DMS79 (cell line): ENCODE results near the gene NHSL2.

Experiments used
- DNase-seq: peaks from one replicate; lab custom pipeline; 2025; lab: John Stamatoyannopoulos, UW

The NHSL2 gene

GRCh38 chrX:72181178-72182125 is 270.8 kb downstream of the NHSL2 start, which contains the start of gene PIN4:
Gene PIN4, plus strand, starts transcription at chrX:72181757. Its CDS starts 29 bp downstream, at chrX:72181786.
- DNase-seq, result peak; percentile 96

GRCh38 chrX:72182924-72183323 is 272.3 kb downstream of the NHSL2 start:
- no peak for DNase-seq

- no peak for DNase-seq
Measured at GRCh38 chrX:72201836-72202536, 291.3 kb downstream of the NHSL2 start.
